ENCODE results near the gene TBX15.

The TBX15 gene

GRCh38 chr1:118977600-118977999 lies 10.5 kb downstream of the TBX15 start:
- H3K27ac ChIP-seq (ENCODE audit: low read depth, low read length): no peak overlapping the region
- H3K4me2 ChIP-seq (ENCODE audit: low read depth, low read length, poor library complexity, severe bottlenecking): no peak overlapping the region
- no peaks in the 10 kb centered on the region for H4K20me1 ChIP-seq (ENCODE audit: low read depth, low read length)
- H3K9me2 ChIP-seq (replicated peaks; ENCODE audit: insufficient read depth, low read length): no peaks in the 10 kb centered on the region
- H2AFZ ChIP-seq (ENCODE audit: low read depth, low read length, severe bottlenecking): no peak overlapping the region
- H3K36me3 ChIP-seq (ENCODE audit: low read length): no peaks in the 10 kb centered on the region
- H3K27me3 ChIP-seq (ENCODE audit: low read length): no peaks in the 10 kb centered on the region
- TF ChIP-seq CTCF (IDR thresholded peaks at IDR 0.05; ENCODE audit: insufficient read depth, low read length, poor library complexity, severe bottlenecking): no peak
- TF ChIP-seq EZH2phosphoT487 (conservative IDR thresholded peaks at IDR 0.05; ENCODE audit: low read length): no peak
- no peaks in the 10 kb centered on the region for H3F3A ChIP-seq (ENCODE audit: insufficient read depth)
- H3K79me2 ChIP-seq (ENCODE audit: insufficient read depth, low read length): no peaks in the 10 kb centered on the region
- H3K9ac ChIP-seq (ENCODE audit: low read length): no peak overlapping the region
- no peak overlapping the region for H3K4me3 ChIP-seq (ENCODE audit: insufficient read depth, low read length, poor library complexity, severe bottlenecking)
- no peaks in the 10 kb centered on the region for H3K9me3 ChIP-seq (ENCODE audit: insufficient read depth, low read length)

GRCh38 chr1:118974661-118975060 lies 13.5 kb downstream of the TBX15 start:
- no peak overlapping the region for H3K9ac ChIP-seq (ENCODE audit: low read length)
- no peaks in the 10 kb centered on the region for H3K9me2 ChIP-seq (replicated peaks; ENCODE audit: insufficient read depth, low read length)
- no peak overlapping the region for H3K4me2 ChIP-seq (ENCODE audit: low read depth, low read length, poor library complexity, severe bottlenecking)
- TF ChIP-seq EZH2phosphoT487 (conservative IDR thresholded peaks at IDR 0.05; ENCODE audit: low read length) (no peak), CTCF (IDR thresholded peaks at IDR 0.05; ENCODE audit: insufficient read depth, low read length, poor library complexity, severe bottlenecking) (no peak)
- no peaks in the 10 kb centered on the region for H3K9me3 ChIP-seq (ENCODE audit: insufficient read depth, low read length)
- no peak overlapping the region for H2AFZ ChIP-seq (ENCODE audit: low read depth, low read length, severe bottlenecking)
- no peak overlapping the region for H3K27ac ChIP-seq (ENCODE audit: low read depth, low read length)
- H3F3A ChIP-seq (ENCODE audit: insufficient read depth): no peaks in the 10 kb centered on the region
- H3K4me3 ChIP-seq (ENCODE audit: insufficient read depth, low read length, poor library complexity, severe bottlenecking): no peak overlapping the region
- H4K20me1 ChIP-seq (ENCODE audit: low read depth, low read length): no peaks in the 10 kb centered on the region
- no peaks in the 10 kb centered on the region for H3K36me3 ChIP-seq (ENCODE audit: low read length)
- H3K27me3 ChIP-seq (ENCODE audit: low read length): no peaks in the 10 kb centered on the region
- no peaks in the 10 kb centered on the region for H3K79me2 ChIP-seq (ENCODE audit: insufficient read depth, low read length)

- Histone ChIP-seq H3K9me3 (ENCODE audit: insufficient read depth, low read length) (no peaks in the 10 kb centered on the region), H4K20me1 (ENCODE audit: low read depth, low read length) (no peaks in the 10 kb centered on the region), H2AFZ (ENCODE audit: low read depth, low read length, severe bottlenecking) (no peak overlapping the region), H3K79me2 (ENCODE audit: insufficient read depth, low read length) (no peaks in the 10 kb centered on the region), H3K4me2 (ENCODE audit: low read depth, low read length, poor library complexity, severe bottlenecking) (no peak overlapping the region), H3K9ac (ENCODE audit: low read length) (no peak overlapping the region), H3F3A (ENCODE audit: insufficient read depth) (no peaks in the 10 kb centered on the region), H3K4me3 (ENCODE audit: insufficient read depth, low read length, poor library complexity, severe bottlenecking) (no peak overlapping the region), H3K9me2 (replicated peaks; ENCODE audit: insufficient read depth, low read length) (no peaks in the 10 kb centered on the region), H3K27ac (ENCODE audit: low read depth, low read length) (no peak overlapping the region), H3K27me3 (ENCODE audit: low read length) (no peaks in the 10 kb centered on the region), H3K36me3 (ENCODE audit: low read length) (no peaks in the 10 kb centered on the region)
- TF ChIP-seq CTCF (IDR thresholded peaks at IDR 0.05; ENCODE audit: insufficient read depth, low read length, poor library complexity, severe bottlenecking) (no peak), EZH2phosphoT487 (conservative IDR thresholded peaks at IDR 0.05; ENCODE audit: low read length) (no peak)
These were observed 14.5 kb downstream of the TBX15 start for GRCh38 chr1:118973531-118974137.

Measured in SU-DHL-6 (cell line).